CD4-positive, CD25-positive, alpha-beta regulatory T cell (primary cell): ENCODE results near the gene RAPH1. TPM values are rescaled to one million over a fixed set of nuclear protein-coding genes. Genes with fewer than 3 reads are reported as not detected.

Experiments
- polyA plus RNA-seq, 4 donors: library from polyadenylated mRNA; unstranded; fragments of 300-500 nt; fragmentation: Illumina TruSeq; gene quantifications; one replicate each; pipeline ENCODE4 v1.2.3, GENCODE V29; 2021
- total RNA-seq: library from RNA; stranded (reverse); gene quantifications from one replicate; pipeline ENCODE4 v1.2.3, GENCODE V29; 2022

Gene RAPH1
- total and polyA plus RNA-seq, 5 donors from 2014 or later = 0.53 to 2.5 (median 0.90) TPM

Other genes starting within 250 kb of the RAPH1 start
- gene ABI2, start 206.9 kb downstream of the RAPH1 start, total RNA-seq = 28.6 TPM
- 10 to 100 TPM; 17.2 to 25.7 (median 22.4) TPM for gene ABI2, start 206.9 kb downstream of the RAPH1 start, polyA plus RNA-seq
- 235 TPM for gene CD28, start 171.3 kb upstream of the RAPH1 start, total RNA-seq
- 100 to 1,000 TPM in 3 of 4 donors, 10 to 100 TPM in 1; 92.6 to 184 (median 130) TPM for gene CD28, start 171.3 kb upstream of the RAPH1 start, polyA plus RNA-seq